GM10266 (cell line): ENCODE measurements around the gene CD300E.

Experiments used
- DNase-seq: peaks from one replicate; pipeline ENCODE4 v3.0.0; 2012; ENCODE audit errors: extremely low spot score
- CTCF ChIP-seq: IDR thresholded peaks from 2 replicates; pipeline ENCODE4 v1.5.1; 2012; ENCODE audit warnings: mild to moderate bottlenecking, low read depth; ENCODE audit not compliant: control insufficient read depth, insufficient read depth; ENCODE audit errors: missing control alignments

Gene CD300E

DNA sequence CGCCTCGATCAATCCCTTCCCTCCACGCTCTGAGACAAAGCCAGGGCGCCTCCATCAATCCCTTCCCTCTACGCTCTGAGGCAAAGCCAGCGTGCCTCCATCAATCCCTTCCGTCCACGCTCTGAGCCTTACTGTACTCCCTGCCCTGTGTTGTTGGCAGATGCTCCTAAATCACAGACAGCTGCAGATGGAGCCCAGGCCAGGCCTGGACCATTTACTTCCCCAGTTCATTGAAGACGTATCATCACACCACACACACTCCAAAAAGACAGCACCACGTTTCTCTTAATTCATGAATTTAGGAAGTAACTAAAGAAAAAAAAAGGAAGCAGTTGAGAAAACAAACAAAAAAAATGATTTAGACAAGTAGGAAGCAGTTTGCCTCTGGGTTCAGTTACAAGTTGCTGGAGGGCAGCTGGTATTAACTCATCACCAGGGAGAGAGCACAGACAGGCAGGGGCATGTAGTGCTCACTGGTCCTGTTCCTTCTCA, 24.0 kb downstream of the CD300E start:
- DNase-seq, result no peak
- TF ChIP-seq CTCF, result no peak

GRCh38 chr17:74599023-74599399, 24.5 kb downstream of the CD300E start:
- DNase-seq, result no peak
- no peak for TF ChIP-seq CTCF

GRCh38 chr17:74598346-74599022, 25.1 kb downstream of the CD300E start:
- DNase-seq, result no peak
- no peak for TF ChIP-seq CTCF

DNA sequence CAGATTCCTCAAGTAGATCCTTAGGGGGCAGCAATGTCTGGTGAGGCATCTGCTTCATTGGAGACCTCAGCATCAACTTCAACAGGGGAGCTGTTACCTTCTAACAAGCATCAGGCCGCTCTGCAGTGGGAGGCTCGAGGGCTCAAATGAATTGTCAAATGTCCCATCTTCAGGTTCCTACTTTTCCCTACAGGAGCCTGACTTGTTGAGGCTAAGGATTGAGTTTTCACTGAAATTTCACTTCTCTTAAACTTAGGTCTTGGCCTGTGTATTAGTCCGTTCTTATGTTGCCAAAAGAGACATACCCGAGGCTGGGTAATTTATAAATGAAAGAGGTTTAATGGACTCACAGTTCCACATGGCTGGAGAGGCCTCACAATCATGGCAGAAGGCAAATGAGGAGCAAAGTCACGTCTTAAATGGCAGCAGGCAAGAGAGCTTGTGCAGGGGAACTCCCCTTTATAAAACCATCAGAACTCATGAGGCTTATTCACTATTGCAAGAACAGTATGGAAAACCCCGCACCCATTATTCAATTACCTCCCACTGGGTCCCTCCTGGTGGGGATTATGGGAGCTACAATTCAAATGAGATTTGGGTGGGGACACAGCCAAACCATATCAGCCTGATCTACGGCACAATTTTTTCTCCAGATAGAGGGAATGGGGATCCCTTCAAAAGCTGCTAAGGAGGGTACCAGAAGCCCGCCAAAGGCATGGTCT, 26.3 kb downstream of the CD300E start:
- TF ChIP-seq CTCF, result no peak

DNA sequence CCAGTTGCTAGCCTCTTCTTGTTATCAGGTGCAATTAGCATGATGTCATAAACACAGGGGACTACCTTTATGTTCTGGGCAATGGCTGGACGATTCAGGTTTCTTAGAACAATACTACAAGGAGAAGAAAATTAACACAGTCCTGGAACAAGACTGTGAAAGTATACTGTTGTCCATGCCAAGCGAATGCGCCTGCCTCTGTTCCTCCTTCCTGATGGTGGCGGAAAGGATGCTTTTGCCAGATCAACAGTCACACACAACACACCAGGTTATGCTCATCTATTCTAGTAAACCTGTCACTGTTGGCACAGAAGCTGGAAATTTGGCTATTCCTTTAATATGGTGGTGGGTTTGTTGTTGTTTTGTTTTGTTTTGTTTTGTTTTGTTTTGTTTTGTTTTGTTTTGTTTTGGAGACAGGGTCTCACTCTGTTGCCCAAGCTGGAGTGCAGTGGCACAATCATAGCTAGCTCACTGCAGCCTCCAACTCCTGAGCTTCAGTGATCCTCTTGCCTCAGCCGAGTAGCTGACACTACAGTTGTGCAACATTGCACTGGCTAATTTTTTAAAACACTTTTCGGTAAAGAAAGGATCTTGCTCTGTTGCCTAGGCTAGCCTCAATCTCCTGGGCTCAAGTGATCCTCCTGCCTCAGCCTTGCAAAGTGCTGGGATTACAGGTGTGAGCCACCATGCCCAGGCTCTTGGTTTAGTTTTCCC, 28.3 kb downstream of the CD300E start:
- no peak for DNase-seq
- no peak for TF ChIP-seq CTCF

More for the DNA sequence above, 26.3 kb downstream of the CD300E start:
- no peak for DNase-seq

DNA sequence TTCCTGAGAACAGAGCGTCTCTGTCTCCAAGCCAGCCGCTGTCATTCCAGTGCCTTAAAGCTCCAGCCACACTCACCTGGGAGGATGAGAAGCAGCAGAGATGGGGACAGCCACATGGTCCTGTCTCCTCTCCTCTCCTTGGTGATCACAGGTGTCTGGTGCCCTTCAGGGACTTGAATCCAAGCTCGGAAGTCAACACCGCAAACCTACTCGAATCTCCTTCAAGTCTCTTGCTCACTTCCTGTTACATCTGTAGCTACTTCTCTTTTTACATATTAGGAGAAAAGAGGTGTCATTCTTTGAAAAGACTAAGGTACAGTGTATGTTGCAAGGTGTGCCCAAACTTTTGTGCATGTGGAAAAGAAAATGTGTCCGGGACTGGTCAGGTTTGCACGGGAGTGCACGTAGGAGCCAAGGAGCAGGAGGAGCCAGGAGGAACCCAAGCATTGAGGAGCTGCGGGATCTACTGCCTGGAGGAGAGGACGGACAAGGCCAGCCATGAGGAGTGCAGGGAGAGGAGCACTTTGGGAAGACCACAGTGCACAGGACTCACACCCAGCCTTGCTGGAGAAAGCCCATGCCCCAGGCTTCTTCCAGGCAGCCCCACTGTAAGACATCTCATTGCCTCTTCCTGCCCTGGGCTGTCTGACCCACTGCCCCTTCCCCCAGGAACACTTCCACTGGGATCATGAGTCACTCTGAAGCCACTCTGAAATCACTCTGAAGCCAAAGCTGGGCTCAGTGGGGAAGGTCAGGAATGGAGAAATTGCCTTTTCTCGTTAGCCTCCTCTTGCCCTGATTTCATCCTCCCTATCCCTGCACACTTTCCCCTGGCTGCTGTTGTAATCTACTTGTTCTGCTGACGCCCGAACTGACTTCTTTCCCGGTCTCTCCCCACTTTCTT, 31.2 kb downstream of the CD300E start, which contains the start of gene CD300LD:
TSS of gene CD300LD (minus strand) at position 197 of the 904 bp plus-strand sequence. CDS start at position 116, 81 bp downstream.
- TF ChIP-seq CTCF, result no peak
- DNase-seq, result no peak
